Tibial nerve (tissue), 4 donors: ENCODE data around the gene SCD. TPM values are rescaled to one million over a fixed set of nuclear protein-coding genes. Genes with fewer than 3 reads are reported as not detected.
"Not testable (repeated sequence)": the region's sequence is repeated elsewhere in the genome, so short reads cannot be mapped to it uniquely, and the experiment has no call there.

Source experiments
- DNase-seq, 2 donors: peaks; one replicate each; pipeline ENCODE4 v3.0.0-alpha.2; 2019; ENCODE audit warnings: low spot score in 2 of 2
- H3K27ac ChIP-seq, 4 donors: fragments of 200-600 bp; sonication (generic) in 3 of 4; one replicate each; pipeline ENCODE4 v1.5.1; 2017 to 2019; ENCODE audit warnings: mild to moderate bottlenecking in 1 of 4
- H3K27me3 ChIP-seq, 2 donors: fragments of 200-600 bp; sonication (generic) in 1 of 2; one replicate each; pipeline versions ENCODE4 v1.5.1 to v1.6.0; 2017 to 2019
- H3K36me3 ChIP-seq, 3 donors: fragments of 200-600 bp; sonication (generic); one replicate each; pipeline ENCODE4 v1.5.1; 2018 to 2019
- H3K4me1 ChIP-seq, 4 donors: fragments of 200-600 bp; sonication (generic) in 3 of 4; one replicate each; pipeline ENCODE4 v1.5.1; 2017 to 2019
- H3K4me3 ChIP-seq, 4 donors: fragments of 200-600 bp; sonication (generic) in 3 of 4; one replicate each; pipeline ENCODE4 v1.5.1; 2017 to 2019; ENCODE audit warnings: mild to moderate bottlenecking in 1 of 4, moderate library complexity in 1 of 4
- H3K9me3 ChIP-seq, 4 donors: fragments of 200-600 bp; sonication (generic) in 3 of 4; one replicate each; pipeline ENCODE4 v1.5.1; 2017 to 2019
- CTCF ChIP-seq, 5 experiments: fragments of 200-600 bp in 3 of 5; fragments of 450-650 bp in 2 of 5; sonication (generic) in 3 of 5; IDR thresholded peaks; one replicate each; pipeline ENCODE4 v1.5.1; 2016 to 2019; ENCODE audit warnings: antibody characterized with exemption in 5 of 5, mild to moderate bottlenecking in 3 of 5, moderate library complexity in 2 of 5
- EP300 ChIP-seq, 2 donors: sonication (generic); formaldehyde crosslinking; IDR thresholded peaks; one replicate each; pipeline ENCODE4 v1.6.1; 2017; ENCODE audit warnings: antibody characterized with exemption in 2 of 2, mild to moderate bottlenecking in 1 of 2
- POLR2A ChIP-seq, 2 donors: fragments of 450-650 bp; IDR thresholded peaks; one replicate each; pipeline ENCODE4 v1.6.1; 2017; ENCODE audit warnings: antibody characterized with exemption in 2 of 2, mild to moderate bottlenecking in 2 of 2, moderate library complexity in 2 of 2
- WGBS, 2 donors: methylation state at CpG; one replicate each; pipeline ENCODE4 v1.1.5; 2018; 5-methylcytosine and 5-hydroxymethylcytosine counted together
- total RNA-seq, 4 donors: library from RNA; depleted of rRNA; stranded (reverse); fragments of >200 nt; gene quantifications; one replicate each; pipeline ENCODE4 v1.1.0, GENCODE V29; 2016

Gene SCD
- 100 to 1,000 TPM; 118 to 500 (median 249) TPM for total RNA-seq

DNA sequence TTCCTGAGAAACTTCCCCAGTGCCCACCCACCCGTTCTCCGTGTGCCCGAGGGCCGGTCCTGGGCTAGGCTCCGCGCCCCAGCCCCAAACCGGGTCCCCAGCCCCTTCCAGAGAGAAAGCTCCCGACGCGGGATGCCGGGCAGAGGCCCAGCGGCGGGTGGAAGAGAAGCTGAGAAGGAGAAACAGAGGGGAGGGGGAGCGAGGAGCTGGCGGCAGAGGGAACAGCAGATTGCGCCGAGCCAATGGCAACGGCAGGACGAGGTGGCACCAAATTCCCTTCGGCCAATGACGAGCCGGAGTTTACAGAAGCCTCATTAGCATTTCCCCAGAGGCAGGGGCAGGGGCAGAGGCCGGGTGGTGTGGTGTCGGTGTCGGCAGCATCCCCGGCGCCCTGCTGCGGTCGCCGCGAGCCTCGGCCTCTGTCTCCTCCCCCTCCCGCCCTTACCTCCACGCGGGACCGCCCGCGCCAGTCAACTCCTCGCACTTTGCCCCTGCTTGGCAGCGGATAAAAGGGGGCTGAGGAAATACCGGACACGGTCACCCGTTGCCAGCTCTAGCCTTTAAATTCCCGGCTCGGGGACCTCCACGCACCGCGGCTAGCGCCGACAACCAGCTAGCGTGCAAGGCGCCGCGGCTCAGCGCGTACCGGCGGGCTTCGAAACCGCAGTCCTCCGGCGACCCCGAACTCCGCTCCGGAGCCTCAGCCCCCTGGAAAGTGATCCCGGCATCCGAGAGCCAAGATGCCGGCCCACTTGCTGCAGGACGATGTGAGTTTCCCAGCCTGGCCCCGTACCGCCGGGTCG, at the start of gene SCD:
Gene SCD, plus strand, starts transcription at position 469 of the 803 bp plus-strand sequence. Its CDS starts 272 bp downstream, at position 741.
- Histone ChIP-seq H3K36me3 (peaks cover 0 to 11% (median 0%) of the 10 kb centered on the region in 3 donors), H3K4me3 (peak within 1 kb of the TSS; percentile 60 to 91 (median 74)), H3K9me3 (no peaks in the 10 kb centered on the region), H3K27ac (peak within 1 kb of the TSS; percentile 76 to 96 (median 93)), H3K27me3 (peaks cover 0 to 4% of the 10 kb centered on the region in 2 donors), H3K4me1 (peaks cover 0 to 67% (median 5%) of the 10 kb centered on the region in 4 donors)
- TF ChIP-seq POLR2A (IDR thresholded peaks at IDR 0.05) (peak; percentile 74 to 82), EP300 (IDR thresholded peaks at IDR 0.05) (peak; percentile 33 to 89), CTCF (IDR thresholded peaks at IDR 0.05) (peak in 1 of 5 experiments; percentile 35)
- 0% methylated on average over 24 to 38 of the region's 73 CpGs for WGBS, 2 donors
- DNase-seq = peak; percentile 48 to 60

- peaks cover 0 to 8% (median 0%) of the 10 kb centered on the region in 4 donors for H3K4me1 ChIP-seq
- H3K27ac ChIP-seq = no peak overlapping the region
- no peaks in the 10 kb centered on the region for H3K27me3 ChIP-seq
- no peak for DNase-seq
- no peaks in the 10 kb centered on the region for H3K36me3 ChIP-seq
- 71% methylated on average over 8 to 9 of the region's 9 CpGs for WGBS, 2 donors
- no peak overlapping the region for H3K4me3 ChIP-seq
- TF ChIP-seq POLR2A (IDR thresholded peaks at IDR 0.05) = no peak
- no peak for TF ChIP-seq CTCF (IDR thresholded peaks at IDR 0.05)
- TF ChIP-seq EP300 (IDR thresholded peaks at IDR 0.05) = no peak
- no peaks in the 10 kb centered on the region for H3K9me3 ChIP-seq
Observed at GRCh38 chr10:100297242-100297641, 49.8 kb upstream of the SCD start.

DNA sequence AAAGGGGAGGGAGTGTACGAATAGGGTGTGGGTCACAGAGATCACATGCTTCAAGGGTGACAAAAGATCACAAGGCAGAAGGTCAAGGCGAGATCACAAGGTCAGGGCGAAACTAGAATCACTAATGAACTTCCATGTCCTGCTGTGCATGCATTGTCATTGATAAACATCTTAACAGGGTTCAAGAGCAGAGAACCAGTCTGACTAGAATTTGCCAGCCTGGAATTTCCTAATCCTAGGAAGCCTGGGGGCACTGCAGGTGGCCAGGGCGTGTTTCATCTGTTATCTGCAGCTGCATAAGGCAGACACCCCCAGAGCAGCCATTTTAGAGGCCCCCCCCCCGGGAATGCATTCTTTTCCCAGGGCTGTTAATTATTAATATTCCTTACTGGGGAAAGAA, 45.9 kb upstream of the SCD start:
- 53 to 54% methylated on average over 5 of the region's 5 CpGs for WGBS, 2 donors
- H3K9me3 ChIP-seq = not testable (repeated sequence)

DNA sequence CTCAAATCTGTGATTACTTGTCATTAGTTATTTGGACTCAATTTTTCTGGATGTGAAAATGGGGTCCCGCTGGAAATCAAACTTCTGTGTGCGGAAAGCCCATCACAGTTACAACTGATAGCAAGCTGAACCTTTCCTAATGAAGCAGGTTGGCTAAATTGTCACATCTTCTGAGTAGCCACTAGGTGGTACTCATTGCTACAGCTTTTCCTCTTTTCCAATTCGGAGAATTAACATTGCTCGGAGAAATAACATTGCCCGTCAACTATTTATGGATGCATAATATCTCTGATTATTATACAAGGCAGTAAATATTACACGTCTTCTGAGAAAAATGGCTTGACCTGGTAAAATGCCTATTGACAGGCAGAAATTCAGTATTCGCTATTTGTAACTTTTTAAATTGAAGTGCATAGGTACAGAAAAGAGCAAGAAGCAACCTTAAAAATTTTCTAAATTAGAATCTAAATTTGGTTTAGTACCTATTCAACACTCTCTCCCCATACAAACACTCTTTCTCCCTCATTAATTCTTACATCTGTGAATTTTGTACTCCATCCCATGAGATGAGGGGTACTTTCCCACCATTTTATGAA, 43.2 kb upstream of the SCD start:
- no peaks in the 10 kb centered on the region for H3K36me3 ChIP-seq
- H3K27me3 ChIP-seq = peaks cover 0 to 9% of the 10 kb centered on the region in 2 donors
- H3K9me3 ChIP-seq = no peaks in the 10 kb centered on the region
- peak; percentile 34 to 58 (median 50) for TF ChIP-seq CTCF (IDR thresholded peaks at IDR 0.05)
- TF ChIP-seq EP300 (IDR thresholded peaks at IDR 0.05) = no peak
- 25 to 27% methylated on average over 7 of the region's 7 CpGs for WGBS, 2 donors
- no peak overlapping the region for H3K27ac ChIP-seq
- no peaks in the 10 kb centered on the region for H3K4me1 ChIP-seq
- no peak for DNase-seq
- H3K4me3 ChIP-seq = no peak overlapping the region

More for the DNA sequence above, 45.9 kb upstream of the SCD start:
- not testable (repeated sequence) for H3K4me1 ChIP-seq, H3K36me3 ChIP-seq, H3K27ac ChIP-seq, DNase-seq, H3K27me3 ChIP-seq, H3K4me3 ChIP-seq

GRCh38 chr10:100304414-100304813, 42.6 kb upstream of the SCD start:
- no peak for DNase-seq
- H3K9me3 ChIP-seq = no peaks in the 10 kb centered on the region
- WGBS, 2 donors = 73 to 83% methylated on average over 3 of the region's 3 CpGs

More at GRCh38 chr10:100304414-100304813, 42.6 kb upstream of the SCD start:
- TF ChIP-seq EP300 (IDR thresholded peaks at IDR 0.05) (no peak), CTCF (IDR thresholded peaks at IDR 0.05) (no peak), POLR2A (IDR thresholded peaks at IDR 0.05) (no peak)
- no peak overlapping the region for H3K27ac ChIP-seq
- no peak overlapping the region for H3K4me3 ChIP-seq
- peaks cover 0 to 9% of the 10 kb centered on the region in 2 donors for H3K27me3 ChIP-seq
- H3K4me1 ChIP-seq = no peaks in the 10 kb centered on the region
- no peaks in the 10 kb centered on the region for H3K36me3 ChIP-seq
